NCI-H748 (cell line): ENCODE results near the gene DNAJB8.

Experiments used
- DNase-seq: peaks from one replicate; lab custom pipeline; 2025; ENCODE audit not compliant: unreplicated experiment; lab: John Stamatoyannopoulos, UW

Gene DNAJB8

DNA sequence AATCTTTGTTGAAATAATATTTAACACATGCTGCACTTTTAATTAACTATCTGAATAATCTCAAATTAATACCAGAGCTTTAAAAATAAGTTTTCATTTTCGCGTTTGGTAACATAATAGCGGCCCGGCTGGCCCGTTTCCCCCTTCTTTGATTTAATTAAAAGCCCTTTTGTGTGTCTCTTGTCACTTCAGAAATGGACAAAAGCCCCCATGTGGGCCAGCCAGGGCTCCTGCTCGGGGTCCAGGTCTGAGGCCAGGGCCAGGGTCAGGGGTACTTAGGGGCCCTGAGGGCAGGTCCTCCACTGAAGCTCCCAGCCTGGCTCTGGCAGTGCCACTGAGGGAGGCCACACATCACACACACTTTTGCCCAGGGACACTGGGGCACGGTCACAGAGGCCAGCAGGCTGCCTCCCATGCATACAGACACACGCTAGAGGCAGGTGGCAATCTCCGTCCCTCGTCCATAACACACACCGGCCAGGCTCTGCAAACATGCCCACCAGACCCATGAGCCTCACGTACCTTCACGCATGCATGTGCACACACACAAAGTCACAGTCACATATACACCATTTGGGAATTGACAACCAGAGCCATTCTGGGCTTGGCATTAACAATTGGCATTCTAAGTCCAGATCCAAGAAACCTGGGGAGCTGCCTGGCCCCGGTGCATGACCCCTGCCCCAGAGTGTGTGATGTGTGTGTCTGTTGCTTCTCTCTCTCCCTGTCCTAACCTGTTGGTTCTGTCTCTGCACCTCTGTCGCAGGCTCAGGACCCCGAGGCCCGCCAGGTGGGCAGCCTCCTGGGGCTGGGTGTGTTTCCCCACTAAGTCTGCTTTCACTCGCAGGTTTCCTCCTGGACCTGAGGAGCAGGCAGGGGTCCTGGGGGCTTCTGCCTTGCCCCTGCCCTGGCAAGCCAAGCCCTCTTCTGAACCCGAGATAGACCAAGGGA lies 38.5 kb downstream of the DNAJB8 start:
- DNase-seq = no peak

GRCh38 chr3:128427175-128427857 lies 39.4 kb downstream of the DNAJB8 start:
- no peak for DNase-seq

DNA sequence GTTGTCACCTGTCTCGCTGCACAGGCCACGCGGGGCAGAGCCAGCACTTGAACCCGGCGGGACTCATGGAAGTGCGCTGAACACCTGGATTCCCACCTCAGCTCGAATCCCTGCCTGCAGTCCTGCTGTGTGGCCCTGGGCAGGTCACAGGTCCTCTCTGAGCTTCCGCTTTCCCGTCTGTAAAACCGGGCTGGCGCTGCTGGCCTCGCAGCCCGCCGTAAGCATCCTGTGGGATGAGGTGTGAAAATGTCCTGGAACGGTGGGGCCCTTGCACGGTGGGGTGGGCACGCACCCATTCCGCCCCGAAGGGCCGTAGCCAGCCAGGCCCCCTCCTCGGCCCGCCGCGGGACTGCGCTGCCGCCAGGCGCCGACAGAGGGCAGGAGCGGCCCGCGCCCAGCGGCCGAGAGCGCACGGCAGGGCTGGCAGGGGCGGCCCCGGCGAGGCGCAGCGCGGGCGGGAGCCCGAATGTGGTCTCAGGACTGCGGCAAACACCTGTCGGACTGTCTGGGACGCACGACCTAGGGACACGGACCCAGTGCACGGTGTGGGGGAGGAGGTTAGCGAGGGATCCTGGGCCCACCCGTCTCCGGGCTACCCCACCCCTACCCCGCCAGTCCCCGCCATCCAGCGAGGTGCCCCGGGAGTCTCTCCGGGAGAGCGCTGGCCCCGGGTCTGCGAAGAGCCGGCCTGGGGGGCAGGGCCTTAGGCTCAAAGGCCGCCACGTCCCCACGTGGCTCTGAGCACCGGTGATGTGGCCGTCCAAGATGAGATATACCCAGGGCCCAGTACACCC lies 40.4 kb downstream of the DNAJB8 start:
- DNase-seq = peak; percentile 7

GRCh38 chr3:128425846-128426127 lies 40.9 kb downstream of the DNAJB8 start:
- DNase-seq = no peak

GRCh38 chr3:128425142-128425845 lies 41.4 kb downstream of the DNAJB8 start:
- DNase-seq = no peak

DNA sequence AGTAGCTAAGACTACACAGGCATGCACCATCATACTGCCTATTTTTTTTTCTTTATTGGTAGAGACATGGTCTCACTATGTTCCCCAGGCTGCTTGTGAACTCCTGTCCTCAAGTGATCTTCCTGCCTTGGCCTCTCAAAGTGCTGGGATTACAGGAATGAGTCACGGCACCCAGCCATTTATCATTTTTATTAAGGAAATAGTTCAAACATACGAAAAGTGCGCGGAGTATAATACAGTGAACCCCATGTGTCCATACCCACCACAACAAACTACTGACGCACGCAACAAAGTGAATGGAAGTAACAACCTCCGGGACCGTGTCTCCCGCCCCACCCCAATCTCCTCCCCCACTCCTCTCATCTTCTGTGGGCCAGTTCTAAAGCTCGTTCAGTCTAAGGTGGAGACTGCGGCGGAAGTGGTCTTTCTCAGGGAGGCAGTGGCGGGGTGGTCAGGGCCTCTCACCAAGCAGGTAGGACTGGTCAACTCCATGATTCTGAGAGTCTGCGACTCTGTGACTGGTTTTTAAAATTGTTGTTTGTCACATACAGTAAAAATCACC lies 42.1 kb downstream of the DNAJB8 start:
- no peak for DNase-seq

DNA sequence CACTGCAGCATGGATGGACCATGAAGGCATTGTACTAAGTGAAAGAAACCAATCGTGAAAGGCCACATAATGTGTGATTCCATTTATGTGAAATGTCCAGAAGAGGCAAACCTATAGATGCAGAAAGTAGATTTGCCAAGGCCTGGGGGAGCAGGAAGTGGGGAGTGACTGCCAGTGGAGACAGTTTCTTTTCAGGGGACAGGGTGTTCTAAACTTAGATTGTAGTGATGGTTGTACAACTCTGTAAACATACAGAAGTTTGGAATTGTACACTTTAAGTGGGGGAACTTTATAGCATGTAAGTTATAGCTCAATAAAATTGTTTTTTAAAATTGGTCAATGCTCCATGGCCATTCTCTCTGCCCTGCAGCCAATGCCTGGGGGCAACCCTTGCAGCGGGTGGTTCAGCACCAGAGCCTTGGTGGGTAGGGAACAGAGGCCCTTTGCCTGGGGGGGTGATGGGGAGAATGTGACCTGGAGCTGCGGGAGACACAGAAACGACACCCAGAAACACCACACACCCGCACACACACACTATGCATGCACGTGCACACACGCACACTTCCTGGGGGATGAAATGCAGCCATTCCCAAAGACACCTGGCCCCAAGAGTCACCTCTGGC lies 43.1 kb downstream of the DNAJB8 start:
- no peak for DNase-seq

DNA sequence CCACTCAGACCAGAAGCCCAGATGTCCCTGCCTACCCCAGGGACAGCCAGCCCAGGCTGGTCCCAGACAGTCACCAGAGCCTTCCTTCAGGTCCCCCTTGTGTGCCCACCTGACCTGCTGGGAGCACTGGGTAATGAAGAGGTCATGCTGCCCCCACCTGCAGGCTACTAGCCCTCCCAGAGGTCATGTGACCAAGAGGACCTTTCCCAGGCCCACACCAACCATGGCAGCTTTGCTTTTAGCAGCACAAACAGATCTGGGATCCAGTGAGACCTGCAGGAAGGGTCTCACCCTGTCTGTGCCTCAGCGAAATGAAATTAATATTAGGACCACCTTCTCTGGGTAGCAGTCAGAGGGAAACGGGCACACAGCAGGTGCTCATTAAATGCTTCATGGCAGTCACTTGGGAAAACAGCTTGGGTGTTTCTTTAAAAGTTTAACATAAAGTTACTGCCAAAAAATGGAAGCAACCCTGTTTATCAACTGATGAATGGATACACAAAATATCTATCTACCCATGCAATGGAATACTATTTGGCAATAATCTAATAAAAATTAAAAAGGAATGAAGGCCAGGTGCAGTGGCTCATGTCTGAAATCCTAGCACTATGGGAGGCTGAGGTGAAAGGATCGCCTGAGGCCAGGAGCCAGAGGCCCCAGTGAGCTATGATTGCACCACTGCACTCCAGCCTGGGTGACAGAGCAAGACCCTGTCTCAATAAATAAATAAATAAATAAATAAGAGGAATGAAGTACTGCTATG lies 43.7 kb downstream of the DNAJB8 start:
- DNase-seq = no peak

DNA sequence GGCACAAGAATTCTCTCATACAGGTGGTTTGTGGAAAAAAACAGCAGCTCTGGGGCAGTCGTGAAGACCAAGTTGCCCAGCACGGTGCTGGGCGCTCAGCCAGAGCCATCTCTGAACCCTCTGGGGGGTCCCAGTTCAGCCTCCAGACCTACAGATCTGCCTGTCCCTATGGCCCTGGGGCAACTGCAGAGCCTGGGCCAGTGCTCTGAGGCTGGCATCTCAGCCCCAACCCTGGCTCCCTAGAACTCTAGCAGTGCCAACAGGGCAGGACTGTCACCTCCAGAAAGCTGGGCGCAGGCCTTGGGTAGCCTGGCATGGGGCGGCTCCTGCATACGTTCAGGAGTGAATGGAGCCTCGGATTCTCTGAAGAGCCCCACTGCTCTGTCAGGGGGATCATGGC lies 44.7 kb downstream of the DNAJB8 start:
- no peak for DNase-seq

DNA sequence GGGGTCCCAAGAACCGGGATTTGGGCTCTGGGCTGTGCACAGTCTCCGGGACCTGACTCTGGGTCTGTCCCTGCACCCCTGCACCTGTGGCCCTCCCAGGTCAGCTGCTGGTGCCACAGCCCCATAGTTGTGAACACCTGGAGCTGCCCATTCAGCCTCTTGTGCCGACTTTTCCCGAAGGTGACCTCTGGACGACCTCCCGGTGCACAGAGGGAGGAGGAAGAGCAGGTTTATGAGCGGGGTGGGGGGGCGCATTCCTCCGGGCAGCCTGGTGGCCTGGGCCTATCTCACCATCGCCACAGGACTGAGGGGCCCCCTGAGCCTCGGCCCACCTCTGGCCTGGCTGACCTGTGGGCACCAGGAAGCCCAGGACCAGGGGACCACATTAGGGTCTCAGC lies 45.3 kb downstream of the DNAJB8 start:
- no peak for DNase-seq

DNA sequence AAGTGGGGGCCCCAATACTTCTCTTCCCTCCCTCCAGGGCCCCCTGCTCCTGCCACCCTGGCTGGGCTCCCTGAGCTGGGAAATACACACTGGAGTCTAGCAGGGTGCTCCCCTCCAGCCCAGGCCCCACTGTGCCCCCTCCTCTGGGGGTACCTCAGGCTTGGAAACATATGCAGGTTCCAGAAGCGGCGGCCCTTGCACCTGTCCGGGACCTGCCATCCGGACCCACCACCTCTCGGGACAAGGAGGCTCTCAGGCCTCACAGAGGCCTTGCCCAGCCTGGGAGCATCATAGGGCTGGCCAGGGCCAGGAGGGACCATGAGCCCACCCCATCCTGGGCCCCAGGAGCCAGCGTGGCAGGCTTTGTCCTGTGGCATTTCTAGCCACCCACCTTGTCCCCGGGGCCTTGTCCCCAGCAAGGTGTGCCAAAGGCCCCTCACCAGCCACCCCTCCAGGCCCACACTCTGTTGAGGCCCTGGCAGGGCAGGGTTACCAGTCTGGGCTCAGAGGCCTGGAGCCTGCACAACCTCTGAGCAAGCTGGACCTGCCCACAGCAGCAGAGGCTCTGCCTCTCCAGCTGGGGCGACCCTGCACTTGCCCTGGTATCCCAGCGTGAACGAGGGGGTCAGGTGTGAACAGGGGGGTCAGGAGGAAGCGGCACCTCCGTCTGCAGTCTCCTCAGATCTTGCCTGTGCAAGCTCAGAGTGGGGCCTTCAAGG lies 45.8 kb downstream of the DNAJB8 start:
- no peak for DNase-seq

DNA sequence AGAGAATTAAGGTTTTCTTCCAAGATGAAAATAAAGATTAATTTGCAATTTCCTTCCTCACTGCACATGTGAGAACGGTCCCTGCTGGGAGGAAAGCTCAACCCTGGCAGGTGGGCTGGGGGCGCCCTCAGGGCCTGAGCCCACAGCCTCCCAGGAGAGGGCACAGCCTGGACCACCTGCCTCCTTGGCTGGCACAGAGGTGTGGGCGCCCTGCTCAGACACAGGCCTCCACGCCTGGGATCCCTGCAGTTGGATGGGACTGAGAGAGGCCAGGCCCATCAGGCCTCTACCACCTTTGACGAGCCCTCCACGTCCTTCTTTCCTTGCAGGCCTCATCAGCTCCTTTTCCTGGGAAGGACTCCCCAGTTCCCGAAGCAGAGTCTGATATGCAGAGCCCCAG lies 46.4 kb downstream of the DNAJB8 start:
- no peak for DNase-seq

DNA sequence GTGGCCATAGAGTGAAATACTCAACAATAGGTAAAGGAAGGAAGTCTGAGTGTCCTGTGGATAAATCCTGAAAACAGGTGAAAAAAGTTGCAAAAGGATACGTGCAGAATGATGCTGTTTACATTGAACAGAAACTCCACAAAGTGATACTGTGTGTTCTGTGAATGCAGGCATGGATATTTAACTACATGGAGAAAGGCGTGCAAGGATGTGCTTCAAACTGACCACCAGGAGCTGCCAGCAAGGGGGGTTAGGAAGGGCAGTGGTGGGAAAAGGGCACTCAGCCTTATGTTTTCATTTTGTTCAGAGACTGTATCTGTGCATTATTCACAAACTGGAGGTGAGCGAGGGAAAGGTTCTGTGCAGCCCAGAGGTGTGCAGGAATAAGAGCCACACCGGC lies 47.4 kb downstream of the DNAJB8 start:
- DNase-seq = no peak

GRCh38 chr3:128418900-128419299 lies 47.8 kb downstream of the DNAJB8 start:
- DNase-seq = no peak

DNA sequence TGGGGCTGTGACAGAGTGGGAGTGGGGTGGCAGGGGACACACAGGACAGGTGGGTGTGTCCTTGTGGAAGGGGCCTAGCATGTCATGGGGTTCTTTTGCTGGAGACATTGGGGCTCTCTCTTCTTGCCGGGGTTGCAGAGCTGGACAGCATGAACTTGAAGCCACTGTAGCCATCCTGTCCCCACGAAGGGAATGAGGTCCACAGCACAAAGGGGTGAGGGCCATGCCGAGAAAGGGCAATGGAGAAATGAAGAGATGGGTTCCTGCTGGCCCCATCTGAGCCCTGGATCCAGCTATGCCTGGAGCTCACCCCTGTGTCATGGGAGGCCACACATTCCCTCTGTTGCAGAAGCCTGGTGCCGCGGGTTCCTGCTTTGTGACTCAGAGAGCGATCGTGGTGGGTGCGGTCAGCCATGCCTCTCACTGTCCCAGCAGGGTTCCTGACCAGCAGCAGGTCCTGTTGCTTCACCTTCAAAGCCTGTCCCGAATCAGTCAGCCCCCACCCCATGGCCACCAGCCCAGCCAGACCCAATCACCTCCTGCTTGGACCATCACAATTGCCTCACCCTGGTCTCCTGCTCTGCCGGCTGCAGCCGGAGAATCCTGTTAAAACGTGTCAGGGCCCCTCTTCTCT lies 50.0 kb downstream of the DNAJB8 start:
- no peak for DNase-seq

DNA sequence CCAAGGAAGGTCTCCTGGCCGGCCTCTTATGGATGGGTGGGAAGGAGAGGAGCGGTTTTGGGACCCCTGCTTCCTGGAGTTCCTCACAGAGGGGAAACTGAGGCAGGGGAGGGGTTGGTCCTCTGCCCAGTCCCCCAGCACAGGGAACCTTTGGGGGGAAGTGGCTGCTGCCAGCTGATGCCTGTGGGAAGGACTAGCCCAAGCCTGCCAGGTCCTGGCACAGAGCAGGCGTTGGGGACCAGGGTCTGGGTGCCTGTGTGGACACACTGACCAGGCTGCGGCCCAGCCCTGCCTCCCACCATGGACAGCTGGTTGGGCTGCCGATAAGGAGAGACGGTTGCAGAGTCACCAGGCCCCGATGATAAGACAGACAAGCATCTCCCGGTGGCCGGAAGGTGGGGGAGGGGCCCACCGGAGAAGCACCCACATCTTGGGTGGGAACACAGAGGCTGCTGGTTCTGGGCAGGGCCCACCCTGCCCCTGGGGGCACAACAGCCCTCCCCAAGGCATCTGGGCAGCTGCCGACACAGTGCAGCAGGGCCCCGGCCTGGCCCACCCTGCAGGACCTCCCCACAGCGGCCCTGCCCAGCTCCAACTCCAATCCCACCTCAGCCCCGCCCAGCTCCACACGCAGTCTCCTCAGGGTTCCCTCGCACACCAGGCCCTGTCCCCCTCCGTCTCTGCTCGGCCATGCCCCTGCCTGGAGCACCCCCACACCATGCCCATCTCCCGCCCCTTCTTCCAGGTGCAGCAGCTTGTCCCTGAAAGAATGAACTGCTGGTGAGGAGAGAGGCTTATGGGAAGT lies 50.7 kb downstream of the DNAJB8 start:
- DNase-seq = no peak

GRCh38 chr3:128415200-128415772 lies 51.4 kb downstream of the DNAJB8 start:
- DNase-seq = no peak
